ENCODE data around the gene VWA1. TPM values are rescaled to one million over a fixed set of nuclear protein-coding genes. Genes with fewer than 3 reads are reported as not detected.

Gene VWA1, protein sequence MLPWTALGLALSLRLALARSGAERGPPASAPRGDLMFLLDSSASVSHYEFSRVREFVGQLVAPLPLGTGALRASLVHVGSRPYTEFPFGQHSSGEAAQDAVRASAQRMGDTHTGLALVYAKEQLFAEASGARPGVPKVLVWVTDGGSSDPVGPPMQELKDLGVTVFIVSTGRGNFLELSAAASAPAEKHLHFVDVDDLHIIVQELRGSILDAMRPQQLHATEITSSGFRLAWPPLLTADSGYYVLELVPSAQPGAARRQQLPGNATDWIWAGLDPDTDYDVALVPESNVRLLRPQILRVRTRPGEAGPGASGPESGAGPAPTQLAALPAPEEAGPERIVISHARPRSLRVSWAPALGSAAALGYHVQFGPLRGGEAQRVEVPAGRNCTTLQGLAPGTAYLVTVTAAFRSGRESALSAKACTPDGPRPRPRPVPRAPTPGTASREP
- 92.3 TPM for polyA plus RNA-seq
- long read RNA-seq, donor 1, full-length matches to known transcripts, result 26 of 26 reads
- long read RNA-seq, donor 1, partial matches to known transcripts, result 0 of 26 reads
- long read RNA-seq, donor 1, other reads (novel, unspliced or antisense), result 0 of 26 reads
- long read RNA-seq, donor 2, full-length matches to known transcripts, result 52 of 62 reads
- long read RNA-seq, donor 2, partial matches to known transcripts, result 10 of 62 reads
- long read RNA-seq, donor 2, other reads (novel, unspliced or antisense), result 0 of 62 reads
- long read RNA-seq, donor 3, result 0 reads
- long read RNA-seq, donor 4, full-length matches to known transcripts, result 8 of 8 reads
- long read RNA-seq, donor 4, partial matches to known transcripts, result 0 of 8 reads
- long read RNA-seq, donor 4, other reads (novel, unspliced or antisense), result 0 of 8 reads
- long read RNA-seq, donor 5, full-length matches to known transcripts, result 30 of 40 reads
- long read RNA-seq, donor 5, partial matches to known transcripts, result 10 of 40 reads
- long read RNA-seq, donor 5, other reads (novel, unspliced or antisense), result 0 of 40 reads
- long read RNA-seq, donor 6, full-length matches to known transcripts, result 56 of 66 reads
- long read RNA-seq, donor 6, partial matches to known transcripts, result 5 of 66 reads
- long read RNA-seq, donor 6, other reads (novel, unspliced or antisense), result 5 of 66 reads
- long read RNA-seq, donor 7, full-length matches to known transcripts, result 20 of 20 reads
- long read RNA-seq, donor 7, partial matches to known transcripts, result 0 of 20 reads
- long read RNA-seq, donor 7, other reads (novel, unspliced or antisense), result 0 of 20 reads
- long read RNA-seq, donor 8, full-length matches to known transcripts, result 53 of 66 reads
- long read RNA-seq, donor 8, partial matches to known transcripts, result 6 of 66 reads
- long read RNA-seq, donor 8, other reads (novel, unspliced or antisense), result 7 of 66 reads
- long read RNA-seq, donor 9, full-length matches to known transcripts, result 52 of 58 reads
- long read RNA-seq, donor 9, partial matches to known transcripts, result 6 of 58 reads
- long read RNA-seq, donor 9, other reads (novel, unspliced or antisense), result 0 of 58 reads
- long read RNA-seq, donor 10, full-length matches to known transcripts, result 41 of 55 reads
- long read RNA-seq, donor 10, partial matches to known transcripts, result 9 of 55 reads
- long read RNA-seq, donor 10, other reads (novel, unspliced or antisense), result 5 of 55 reads
- long read RNA-seq, donor 11, full-length matches to known transcripts, result 34 of 34 reads
- long read RNA-seq, donor 11, partial matches to known transcripts, result 0 of 34 reads
- long read RNA-seq, donor 11, other reads (novel, unspliced or antisense), result 0 of 34 reads

DNA sequence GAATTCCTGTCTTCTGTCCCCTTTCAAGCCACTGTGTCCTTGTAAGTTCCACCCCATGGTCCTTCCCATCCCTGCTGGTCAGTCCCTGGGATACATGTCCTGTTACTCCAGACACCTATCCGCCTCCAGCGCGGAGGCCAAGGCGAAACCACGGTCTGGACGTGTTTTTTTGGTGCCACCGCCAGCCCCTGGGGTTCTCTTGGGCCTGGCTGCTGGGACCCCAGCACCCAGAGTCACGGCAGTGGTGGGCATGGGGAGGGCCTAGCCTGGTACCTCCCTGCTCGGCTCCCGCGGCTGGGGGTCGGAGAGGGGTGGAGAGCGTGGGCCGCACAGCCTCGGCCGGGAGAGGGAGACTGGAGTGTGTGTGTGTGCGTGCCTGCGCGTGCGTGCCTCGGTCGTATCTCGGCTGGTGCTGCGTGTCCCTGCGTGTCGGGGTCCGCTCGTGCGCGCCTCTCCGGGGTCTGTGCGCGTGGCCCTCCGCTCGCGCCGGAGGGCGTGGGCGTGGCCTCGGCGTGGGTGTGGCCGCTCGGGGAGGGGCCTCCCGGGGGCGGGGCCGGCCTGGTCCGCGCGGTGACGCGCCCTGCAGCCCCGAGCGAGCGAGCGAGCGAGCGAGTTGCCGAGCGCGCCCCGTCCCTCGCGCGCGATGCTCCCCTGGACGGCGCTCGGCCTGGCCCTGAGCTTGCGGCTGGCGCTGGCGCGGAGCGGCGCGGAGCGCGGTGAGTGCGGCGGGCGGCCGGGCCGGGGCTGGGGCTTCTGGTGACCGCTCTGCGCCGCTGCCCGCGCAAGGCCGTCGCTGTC is at the start of gene VWA1:
VWA1 (plus strand) TSS at position 585 of the 798 bp plus-strand sequence; CDS start at position 644, 59 bp downstream.
- WGBS (ENCODE audit: insufficient coverage, low lambda C conversion rate), result no CpG with 5 or more reads among the region's 89 CpGs
- Histone ChIP-seq H3K4me1 (ENCODE audit: control insufficient read depth, insufficient read depth, low read length) (peaks cover 82% of the 10 kb centered on the region), H3K27ac (ENCODE audit: low read length) (peak within 1 kb of the TSS; percentile 91), H3K9me3 (ENCODE audit: control insufficient read depth, low read depth, low read length) (peaks cover 18% of the 10 kb centered on the region), H3K27me3 (ENCODE audit: control insufficient read depth, insufficient read depth, low read length) (no peaks in the 10 kb centered on the region), H3K36me3 (ENCODE audit: control insufficient read depth, insufficient read depth, low read length) (peaks cover 5% of the 10 kb centered on the region), H3K4me3 (ENCODE audit: low read length) (peak within 1 kb of the TSS; percentile 81)
- DNase-seq, result peak; percentile 74 to 81

DNA sequence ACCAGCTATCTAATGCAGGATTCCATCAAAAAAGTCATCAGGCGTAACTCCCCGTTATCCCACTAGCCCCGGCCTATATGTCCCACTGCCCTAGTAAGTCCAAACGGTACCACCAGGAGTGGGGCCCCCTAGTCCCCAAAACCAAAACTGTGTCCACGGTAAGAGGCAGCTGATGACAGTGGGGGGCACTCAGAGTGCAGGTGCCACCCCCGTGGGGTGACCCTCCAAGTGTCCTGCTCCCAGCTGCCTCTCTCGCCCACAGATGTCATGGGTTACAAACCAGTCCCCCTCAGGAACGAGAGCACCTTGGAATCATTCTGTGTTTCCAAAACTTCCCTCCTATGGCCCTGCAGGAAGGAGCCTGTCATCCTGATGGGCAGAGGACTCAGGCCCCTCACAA is 49.6 kb upstream of the VWA1 start:
- Histone ChIP-seq H3K27ac (ENCODE audit: low read length) (no peak overlapping the region), H3K4me3 (ENCODE audit: low read length) (no peak overlapping the region), H3K4me1 (ENCODE audit: control insufficient read depth, insufficient read depth, low read length) (no peaks in the 10 kb centered on the region), H3K27me3 (ENCODE audit: control insufficient read depth, insufficient read depth, low read length) (no peaks in the 10 kb centered on the region), H3K36me3 (ENCODE audit: control insufficient read depth, insufficient read depth, low read length) (peaks cover 66% of the 10 kb centered on the region), H3K9me3 (ENCODE audit: control insufficient read depth, low read depth, low read length) (peaks cover 6% of the 10 kb centered on the region)
- no CpG with 5 or more reads among the region's 8 CpGs for WGBS (ENCODE audit: insufficient coverage, low lambda C conversion rate)
- DNase-seq, result no peak

DNA sequence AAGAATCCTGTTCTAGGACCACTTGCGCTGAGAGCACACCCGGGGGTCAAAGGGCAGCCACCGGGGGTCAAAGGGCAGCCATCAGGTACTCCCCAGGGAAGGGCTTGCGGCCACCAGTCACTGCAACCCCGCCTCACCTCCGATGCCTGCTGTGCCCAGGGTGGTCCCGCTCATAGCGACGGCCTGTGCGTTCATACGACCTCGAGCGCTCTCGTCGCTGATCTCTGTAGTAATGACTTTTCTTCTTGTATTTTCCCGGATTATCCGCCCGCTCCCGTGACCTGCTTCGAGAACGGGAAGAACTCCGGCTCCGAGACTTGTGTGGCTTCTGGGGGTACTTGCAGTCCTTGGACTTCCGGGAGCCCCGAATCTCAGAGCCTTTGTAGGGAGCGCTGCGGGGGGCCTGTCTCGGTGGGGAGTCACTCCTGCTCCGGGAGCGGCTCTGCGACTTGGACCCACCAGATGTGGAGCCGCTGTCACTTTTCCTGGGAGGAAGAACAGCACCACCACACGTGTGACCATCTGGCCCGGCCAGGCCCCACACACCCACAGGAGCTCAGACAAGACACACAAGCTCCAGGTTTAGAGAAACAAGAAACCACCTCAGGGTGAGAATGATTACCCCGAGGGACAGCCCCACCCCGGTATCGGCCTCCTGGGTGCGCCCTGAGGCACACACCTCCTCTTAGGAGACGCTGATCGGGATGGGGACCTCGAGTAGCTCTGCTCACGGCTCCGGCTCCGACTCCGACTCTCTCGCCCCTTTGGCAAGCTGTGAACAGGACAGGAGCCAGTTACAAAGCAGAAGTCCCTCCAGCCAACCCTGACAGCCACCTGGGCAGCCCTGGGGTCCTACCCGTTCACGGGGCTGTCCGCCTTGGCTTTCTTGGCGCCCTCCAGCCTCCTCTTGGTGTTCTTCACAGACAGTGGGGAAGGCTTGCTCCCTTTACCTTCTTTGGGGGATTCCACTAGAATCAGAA is 48.1 kb upstream of the VWA1 start:
- Histone ChIP-seq H3K27me3 (ENCODE audit: control insufficient read depth, insufficient read depth, low read length) (no peaks in the 10 kb centered on the region), H3K4me3 (ENCODE audit: low read length) (no peak overlapping the region), H3K27ac (ENCODE audit: low read length) (no peak overlapping the region), H3K9me3 (ENCODE audit: control insufficient read depth, low read depth, low read length) (peaks cover 6% of the 10 kb centered on the region), H3K36me3 (ENCODE audit: control insufficient read depth, insufficient read depth, low read length) (peaks cover 71% of the 10 kb centered on the region), H3K4me1 (ENCODE audit: control insufficient read depth, insufficient read depth, low read length) (no peaks in the 10 kb centered on the region)
- no CpG with 5 or more reads among the region's 50 CpGs for WGBS (ENCODE audit: insufficient coverage, low lambda C conversion rate)
- no peak for DNase-seq

DNA sequence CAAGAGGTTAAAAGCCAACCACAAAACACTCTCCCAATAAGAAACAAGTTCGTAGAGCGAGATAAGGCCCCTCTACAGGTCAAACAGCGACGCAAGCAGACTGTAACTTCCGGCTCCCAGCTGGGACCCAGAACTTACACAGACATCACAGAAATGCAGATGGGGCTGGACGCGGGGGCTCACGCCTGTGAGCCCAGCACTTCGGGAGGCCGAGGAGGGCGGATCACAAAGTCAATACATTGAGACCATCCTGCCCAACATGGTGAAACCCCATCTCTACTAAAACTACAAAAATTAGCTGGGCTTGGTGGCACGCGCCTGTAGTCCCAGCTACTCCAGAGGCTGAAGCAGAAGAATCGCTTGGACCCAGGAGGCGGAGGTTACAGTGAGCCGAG is 47.4 kb upstream of the VWA1 start:
- H3K9me3 ChIP-seq (ENCODE audit: control insufficient read depth, low read depth, low read length), result peaks cover 6% of the 10 kb centered on the region
- no peaks in the 10 kb centered on the region for H3K27me3 ChIP-seq (ENCODE audit: control insufficient read depth, insufficient read depth, low read length)
- H3K36me3 ChIP-seq (ENCODE audit: control insufficient read depth, insufficient read depth, low read length), result peaks cover 78% of the 10 kb centered on the region
- no peak overlapping the region for H3K4me3 ChIP-seq (ENCODE audit: low read length)
- 100% methylated on average over 3 of the region's 16 CpGs for WGBS (ENCODE audit: insufficient coverage, low lambda C conversion rate)
- no peak for DNase-seq
- H3K4me1 ChIP-seq (ENCODE audit: control insufficient read depth, insufficient read depth, low read length), result no peaks in the 10 kb centered on the region
- H3K27ac ChIP-seq (ENCODE audit: low read length), result no peak overlapping the region

DNA sequence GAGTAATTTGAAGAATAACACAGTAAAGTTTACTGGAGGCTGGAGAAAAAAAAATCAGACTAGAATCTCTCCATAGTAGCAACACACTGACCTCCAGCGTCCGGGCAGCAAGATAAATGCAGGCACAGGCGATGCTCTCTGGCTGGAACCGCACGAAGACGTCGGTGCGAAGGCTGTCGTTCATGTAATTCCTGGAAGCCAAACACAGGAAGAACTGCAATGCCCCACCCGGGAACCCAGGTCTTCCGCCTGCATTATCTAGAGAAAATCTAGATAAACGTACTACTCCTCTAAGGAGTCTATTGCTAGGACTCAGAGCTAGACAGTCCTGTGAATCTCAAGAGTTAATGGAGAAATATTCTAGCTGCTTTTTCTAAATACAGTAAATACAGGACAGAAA is 44.8 kb upstream of the VWA1 start:
- Histone ChIP-seq H3K27ac (ENCODE audit: low read length) (no peak overlapping the region), H3K4me3 (ENCODE audit: low read length) (no peak overlapping the region), H3K36me3 (ENCODE audit: control insufficient read depth, insufficient read depth, low read length) (peaks cover 92% of the 10 kb centered on the region), H3K9me3 (ENCODE audit: control insufficient read depth, low read depth, low read length) (peaks cover 6% of the 10 kb centered on the region), H3K4me1 (ENCODE audit: control insufficient read depth, insufficient read depth, low read length) (no peaks in the 10 kb centered on the region), H3K27me3 (ENCODE audit: control insufficient read depth, insufficient read depth, low read length) (no peaks in the 10 kb centered on the region)
- no peak for DNase-seq
- WGBS (ENCODE audit: insufficient coverage, low lambda C conversion rate), result no CpG with 5 or more reads among the region's 12 CpGs

DNA sequence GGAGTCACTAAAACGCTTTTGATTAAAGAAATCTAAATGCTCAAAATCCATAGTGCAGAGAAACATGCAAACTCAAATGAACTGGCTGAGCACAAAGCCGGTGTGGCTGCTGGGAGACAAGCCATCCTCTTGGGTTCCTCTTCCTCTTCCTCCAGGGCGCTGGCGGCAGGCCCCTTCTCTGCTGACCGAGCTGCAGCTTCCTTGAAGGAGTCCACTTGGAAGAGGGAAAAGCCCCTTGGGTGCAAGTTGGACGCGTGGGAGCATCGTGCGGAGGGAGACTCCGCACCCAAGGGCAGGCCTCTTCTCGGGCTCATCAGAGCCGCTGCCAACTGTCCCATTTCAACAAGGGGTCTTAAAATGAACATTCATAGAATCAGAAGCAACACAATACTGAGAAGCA is 44.3 kb upstream of the VWA1 start:
- no CpG with 5 or more reads among the region's 12 CpGs for WGBS (ENCODE audit: insufficient coverage, low lambda C conversion rate)
- H3K27ac ChIP-seq (ENCODE audit: low read length), result no peak overlapping the region
- H3K27me3 ChIP-seq (ENCODE audit: control insufficient read depth, insufficient read depth, low read length), result no peaks in the 10 kb centered on the region
- H3K4me3 ChIP-seq (ENCODE audit: low read length), result no peak overlapping the region
- no peaks in the 10 kb centered on the region for H3K4me1 ChIP-seq (ENCODE audit: control insufficient read depth, insufficient read depth, low read length)
- peaks cover 90% of the 10 kb centered on the region for H3K36me3 ChIP-seq (ENCODE audit: control insufficient read depth, insufficient read depth, low read length)
- DNase-seq, result no peak
- H3K9me3 ChIP-seq (ENCODE audit: control insufficient read depth, low read depth, low read length), result peaks cover 6% of the 10 kb centered on the region

DNA sequence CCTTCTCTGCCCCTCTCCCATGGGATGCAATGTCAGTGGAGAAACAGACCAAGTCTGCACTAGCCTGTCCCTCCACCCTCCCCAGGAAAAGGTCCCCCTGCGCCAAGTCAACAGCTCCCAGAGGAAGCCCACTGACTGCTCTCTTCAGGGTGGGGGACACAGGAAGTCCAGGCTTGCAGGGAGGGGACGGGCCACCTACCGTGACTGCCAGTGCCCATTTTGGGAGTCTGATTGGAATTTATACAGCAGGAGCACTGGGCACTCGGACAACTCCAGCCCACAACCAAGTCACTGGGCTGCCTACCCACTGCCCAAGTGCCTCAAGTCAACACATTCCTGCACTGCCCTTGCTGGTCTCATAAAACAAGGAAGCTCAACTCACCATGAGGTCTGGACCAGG is 42.5 kb upstream of the VWA1 start:
- Histone ChIP-seq H3K36me3 (ENCODE audit: control insufficient read depth, insufficient read depth, low read length) (peaks cover 84% of the 10 kb centered on the region), H3K4me3 (ENCODE audit: low read length) (no peak overlapping the region)
- no CpG with 5 or more reads among the region's 4 CpGs for WGBS (ENCODE audit: insufficient coverage, low lambda C conversion rate)

DNA sequence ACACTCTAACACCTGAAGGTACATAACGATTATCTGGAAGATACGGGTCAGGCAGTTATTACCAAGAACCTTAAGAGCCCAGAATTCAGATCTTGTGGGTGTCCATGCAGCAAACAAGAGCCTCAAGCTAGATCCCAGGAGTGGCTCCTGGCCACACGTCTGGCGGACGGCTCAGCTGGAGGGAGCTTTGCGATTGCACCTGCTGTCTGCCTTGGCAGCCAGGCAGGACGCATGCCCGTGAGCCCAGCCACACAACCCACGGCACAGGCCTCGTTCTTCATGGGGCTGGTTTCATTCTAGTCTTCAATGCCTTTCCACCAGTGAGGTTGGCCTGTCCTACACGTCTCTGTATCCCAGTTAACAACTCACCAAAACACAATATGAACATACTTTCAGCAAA is 42.1 kb upstream of the VWA1 start:
- no CpG with 5 or more reads among the region's 11 CpGs for WGBS (ENCODE audit: insufficient coverage, low lambda C conversion rate)
- H3K4me1 ChIP-seq (ENCODE audit: control insufficient read depth, insufficient read depth, low read length), result peaks cover 12% of the 10 kb centered on the region
- H3K36me3 ChIP-seq (ENCODE audit: control insufficient read depth, insufficient read depth, low read length), result peaks cover 82% of the 10 kb centered on the region
- no peak overlapping the region for H3K27ac ChIP-seq (ENCODE audit: low read length)
- H3K4me3 ChIP-seq (ENCODE audit: low read length), result no peak overlapping the region
- no peaks in the 10 kb centered on the region for H3K27me3 ChIP-seq (ENCODE audit: control insufficient read depth, insufficient read depth, low read length)
- DNase-seq, result no peak
- H3K9me3 ChIP-seq (ENCODE audit: control insufficient read depth, low read depth, low read length), result no peaks in the 10 kb centered on the region

More for the DNA sequence above, 42.5 kb upstream of the VWA1 start:
- DNase-seq, result no peak
- Histone ChIP-seq H3K4me1 (ENCODE audit: control insufficient read depth, insufficient read depth, low read length) (peaks cover 8% of the 10 kb centered on the region), H3K27me3 (ENCODE audit: control insufficient read depth, insufficient read depth, low read length) (no peaks in the 10 kb centered on the region), H3K9me3 (ENCODE audit: control insufficient read depth, low read depth, low read length) (no peaks in the 10 kb centered on the region), H3K27ac (ENCODE audit: low read length) (no peak overlapping the region)
